Esophagus muscularis mucosa (tissue), 4 donors: ENCODE data around the gene COL5A1. TPM values are rescaled to one million over a fixed set of nuclear protein-coding genes. Genes with fewer than 3 reads are reported as not detected.

Experiments
- DNase-seq: peaks from one replicate; pipeline ENCODE4 v3.0.0-alpha.2; 2017; ENCODE audit errors: extremely low spot score
- H3K27ac ChIP-seq, 4 donors: fragments of 200-600 bp; sonication (generic); replicated peaks in 1 of 4; 1 replicate in 3 of 4; 2 replicates in 1 of 4; pipeline ENCODE4 v1.5.1; 2016 to 2019; ENCODE audit warnings: mild to moderate bottlenecking in 1 of 4
- H3K27me3 ChIP-seq, 4 donors: fragments of 200-600 bp; sonication (generic); one replicate each; pipeline versions ENCODE4 v1.5.1 to v1.6.0; 2016 to 2019
- H3K36me3 ChIP-seq, 4 donors: fragments of 200-600 bp; sonication (generic); one replicate each; pipeline ENCODE4 v1.5.1; 2016 to 2019
- H3K4me1 ChIP-seq, 4 donors: fragments of 200-600 bp; sonication (generic); one replicate each; pipeline ENCODE4 v1.5.1; 2016 to 2019
- H3K4me3 ChIP-seq, 4 donors: fragments of 200-600 bp; sonication (generic); 1 replicate in 2 of 4; 2 replicates in 2 of 4; pipeline ENCODE4 v1.5.1; 2016 to 2019; ENCODE audit warnings: mild to moderate bottlenecking in 4 of 4, moderate library complexity in 1 of 4
- H3K9me3 ChIP-seq, 4 donors: fragments of 200-600 bp; sonication (generic); 1 replicate in 3 of 4; 2 replicates in 1 of 4; pipeline ENCODE4 v1.5.1; 2016 to 2019
- EP300 ChIP-seq: sonication (generic); formaldehyde crosslinking; IDR thresholded peaks from one replicate; pipeline ENCODE4 v1.6.1; 2017; ENCODE audit warnings: antibody characterized with exemption
- POLR2A ChIP-seq: fragments of 450-650 bp; IDR thresholded peaks from one replicate; pipeline ENCODE4 v1.6.1; 2017; ENCODE audit warnings: antibody characterized with exemption, moderate library complexity, mild to moderate bottlenecking, low read depth
- POLR2AphosphoS5 ChIP-seq, 2 donors: sonication (generic); formaldehyde crosslinking; IDR thresholded peaks; one replicate each; pipeline ENCODE4 v1.6.1; 2017; ENCODE audit warnings: antibody characterized with exemption in 2 of 2
- WGBS: methylation state at CpG from one replicate; pipeline ENCODE4 v1.1.5; 2018; 5-methylcytosine and 5-hydroxymethylcytosine counted together
- intact Hi-C: fragments of 100-400 bp; cut with DNase I; formaldehyde crosslinking; loops from one replicate; pipeline ENCODE4 v1.15.1; 2023
- total RNA-seq, 4 donors: library from RNA; depleted of rRNA; stranded (reverse); fragments of >200 nt; gene quantifications; one replicate each; pipeline versions ENCODE4 v1.1.0 to v1.2.1, GENCODE V29; 2016
- TF ChIP-seq, protein P1 (sequence below), 3 experiments: fragments of 200-600 bp in 2 of 3; fragments of 450-650 bp in 1 of 3; sonication (generic) in 2 of 3; IDR thresholded peaks; one replicate each; pipeline ENCODE4 v1.5.1; 2017 to 2019; ENCODE audit warnings: antibody characterized with exemption in 3 of 3, mild to moderate bottlenecking in 2 of 3, moderate library complexity in 1 of 3

COL5A1 gene
- total RNA-seq, 4 donors from 2014 or later = 36.0 to 89.5 (median 56.4) TPM

GRCh38 chr9:134777153-134777552 lies 135.6 kb downstream of the COL5A1 start:
- Histone ChIP-seq H3K36me3 (peaks cover 12 to 57% (median 29%) of the 10 kb centered on the region in 4 donors), H3K27ac (peak overlapping the region in 3 of 4 donors; percentile 63 to 67 (median 66))
- intact Hi-C loops = no loop called here

GRCh38 chr9:134778156-134778555 lies 136.6 kb downstream of the COL5A1 start:
- H3K36me3 ChIP-seq = peaks cover 4 to 56% (median 26%) of the 10 kb centered on the region in 4 donors
- DNase-seq = no peak
- H3K4me1 ChIP-seq = peaks cover 16 to 63% (median 60%) of the 10 kb centered on the region in 4 donors
- peak overlapping the region; percentile 63 to 67 (median 65) for H3K27ac ChIP-seq
- 79% methylated on average over 2 of the region's 13 CpGs for WGBS
- H3K4me3 ChIP-seq = no peak overlapping the region
- no peaks in the 10 kb centered on the region for H3K27me3 ChIP-seq
- TF ChIP-seq POLR2AphosphoS5 (IDR thresholded peaks at IDR 0.05) (no peak), POLR2A (no peak), EP300 (no peak)
- TF ChIP-seq, protein P1, sequence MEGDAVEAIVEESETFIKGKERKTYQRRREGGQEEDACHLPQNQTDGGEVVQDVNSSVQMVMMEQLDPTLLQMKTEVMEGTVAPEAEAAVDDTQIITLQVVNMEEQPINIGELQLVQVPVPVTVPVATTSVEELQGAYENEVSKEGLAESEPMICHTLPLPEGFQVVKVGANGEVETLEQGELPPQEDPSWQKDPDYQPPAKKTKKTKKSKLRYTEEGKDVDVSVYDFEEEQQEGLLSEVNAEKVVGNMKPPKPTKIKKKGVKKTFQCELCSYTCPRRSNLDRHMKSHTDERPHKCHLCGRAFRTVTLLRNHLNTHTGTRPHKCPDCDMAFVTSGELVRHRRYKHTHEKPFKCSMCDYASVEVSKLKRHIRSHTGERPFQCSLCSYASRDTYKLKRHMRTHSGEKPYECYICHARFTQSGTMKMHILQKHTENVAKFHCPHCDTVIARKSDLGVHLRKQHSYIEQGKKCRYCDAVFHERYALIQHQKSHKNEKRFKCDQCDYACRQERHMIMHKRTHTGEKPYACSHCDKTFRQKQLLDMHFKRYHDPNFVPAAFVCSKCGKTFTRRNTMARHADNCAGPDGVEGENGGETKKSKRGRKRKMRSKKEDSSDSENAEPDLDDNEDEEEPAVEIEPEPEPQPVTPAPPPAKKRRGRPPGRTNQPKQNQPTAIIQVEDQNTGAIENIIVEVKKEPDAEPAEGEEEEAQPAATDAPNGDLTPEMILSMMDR (IDR thresholded peaks at IDR 0.05) = no peak
- no peaks in the 10 kb centered on the region for H3K9me3 ChIP-seq
- intact Hi-C loops = no loop called here

More at GRCh38 chr9:134777153-134777552, 135.6 kb downstream of the COL5A1 start:
- H3K4me3 ChIP-seq = no peak overlapping the region
- TF ChIP-seq, protein P1 (IDR thresholded peaks at IDR 0.05) = no peak
- TF ChIP-seq POLR2AphosphoS5 (IDR thresholded peaks at IDR 0.05) (no peak), POLR2A (no peak), EP300 (no peak)
- DNase-seq = no peak
- no CpG with 5 or more reads among the region's 13 CpGs for WGBS
- H3K27me3 ChIP-seq = no peaks in the 10 kb centered on the region
- H3K4me1 ChIP-seq = peaks cover 16 to 63% (median 59%) of the 10 kb centered on the region in 4 donors
- H3K9me3 ChIP-seq = no peaks in the 10 kb centered on the region

- Histone ChIP-seq H3K4me1 (peaks cover 16 to 71% (median 67%) of the 10 kb centered on the region in 4 donors), H3K4me3 (no peak overlapping the region), H3K36me3 (peaks cover 4 to 48% (median 22%) of the 10 kb centered on the region in 4 donors), H3K27me3 (no peaks in the 10 kb centered on the region), H3K27ac (peak overlapping the region; percentile 63 to 67 (median 65)), H3K9me3 (no peaks in the 10 kb centered on the region)
- intact Hi-C loops = no loop called here
- TF ChIP-seq POLR2AphosphoS5 (IDR thresholded peaks at IDR 0.05) (peak; percentile 55 to 63), POLR2A (no peak), EP300 (no peak)
- TF ChIP-seq, protein P1 (IDR thresholded peaks at IDR 0.05) = peak; percentile 68 to 82 (median 72)
- DNase-seq = no peak
- WGBS = 36% methylated on average over 14 of the region's 17 CpGs
Observed at GRCh38 chr9:134778841-134779411, 137.3 kb downstream of the COL5A1 start.

DNA sequence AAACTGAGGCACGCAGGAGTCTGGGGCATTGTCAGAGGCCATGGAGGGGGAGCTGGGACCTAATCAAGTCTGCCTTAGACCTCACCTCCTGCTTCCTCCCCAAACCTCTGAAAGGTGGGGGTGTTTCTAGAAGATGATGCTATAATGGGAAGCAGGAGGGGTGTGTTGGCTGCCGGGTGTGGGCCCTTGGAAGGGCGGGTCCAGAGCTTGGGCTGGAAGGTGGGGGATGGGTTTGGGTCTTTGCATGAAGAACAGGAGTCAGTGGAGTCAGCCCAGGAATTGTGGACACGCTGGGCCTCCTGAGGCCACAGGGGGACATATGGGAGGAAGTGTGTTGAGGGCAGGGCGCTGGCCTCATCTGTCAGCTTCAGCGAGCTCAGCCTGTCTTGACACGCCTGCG lies 138.0 kb downstream of the COL5A1 start:
- WGBS = 76% methylated on average over 7 of the region's 8 CpGs
- TF ChIP-seq, protein P1 (IDR thresholded peaks at IDR 0.05) = no peak
- TF ChIP-seq POLR2A = no peak
- TF ChIP-seq EP300 = no peak
- TF ChIP-seq POLR2AphosphoS5 (IDR thresholded peaks at IDR 0.05) = no peak
- Histone ChIP-seq H3K27ac (peak overlapping the region; percentile 63 to 67 (median 65)), H3K27me3 (no peaks in the 10 kb centered on the region), H3K9me3 (no peaks in the 10 kb centered on the region), H3K4me1 (peaks cover 24 to 72% (median 69%) of the 10 kb centered on the region in 4 donors), H3K36me3 (peaks cover 4 to 41% (median 20%) of the 10 kb centered on the region in 4 donors), H3K4me3 (no peak overlapping the region)
- no peak for DNase-seq
- intact Hi-C loops = no loop called here
